Inflammatory macrophage treated with lipopolysaccharide for 4 hours (primary cell): ENCODE data around the gene FHOD1.

ENCODE experiments used
- DNase-seq: peaks from one replicate; pipeline ENCODE4 v3.0.0-alpha.2; 2020

FHOD1 gene

DNA sequence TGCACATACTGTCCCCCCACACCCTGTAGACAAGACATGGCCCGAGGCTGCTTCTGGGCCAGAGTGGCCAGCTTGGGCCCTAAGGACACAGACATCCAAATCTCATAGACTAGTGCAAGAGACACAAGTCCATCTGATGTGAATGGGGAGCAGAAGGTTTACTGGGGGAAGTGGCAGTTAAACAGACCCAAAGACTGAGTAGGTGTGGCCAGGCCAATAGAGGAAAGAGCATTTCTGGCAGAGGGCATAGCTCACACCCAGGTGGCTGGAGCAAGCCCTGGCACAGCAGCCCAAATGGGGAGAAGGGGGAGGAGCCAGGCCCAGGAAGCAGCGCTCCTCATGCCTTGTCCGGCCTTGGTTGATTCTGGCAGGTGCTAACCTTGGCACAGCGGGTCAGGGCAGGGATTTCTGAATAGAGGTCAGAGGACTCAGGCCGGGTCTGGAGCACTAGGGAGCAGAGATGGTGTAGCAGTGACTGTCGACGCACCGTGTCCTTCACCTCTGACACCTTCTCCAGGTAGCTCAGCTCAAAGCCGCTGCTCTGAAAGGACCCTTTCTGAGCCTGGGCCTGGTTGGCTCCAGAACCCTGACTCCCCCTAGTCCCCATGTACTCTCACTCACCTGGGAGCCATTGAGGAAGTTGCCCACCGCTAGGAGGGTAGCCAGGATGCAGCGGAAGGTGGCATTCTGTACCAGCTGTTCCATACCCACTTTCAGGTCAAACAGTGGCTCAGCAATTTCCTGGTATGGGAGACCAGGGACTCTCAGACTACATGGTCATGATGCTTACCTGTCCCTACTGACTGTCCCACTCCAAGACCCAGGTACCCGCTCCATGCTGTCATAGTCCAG, 16.2 kb downstream of the FHOD1 start:
- DNase-seq = no peak

DNA sequence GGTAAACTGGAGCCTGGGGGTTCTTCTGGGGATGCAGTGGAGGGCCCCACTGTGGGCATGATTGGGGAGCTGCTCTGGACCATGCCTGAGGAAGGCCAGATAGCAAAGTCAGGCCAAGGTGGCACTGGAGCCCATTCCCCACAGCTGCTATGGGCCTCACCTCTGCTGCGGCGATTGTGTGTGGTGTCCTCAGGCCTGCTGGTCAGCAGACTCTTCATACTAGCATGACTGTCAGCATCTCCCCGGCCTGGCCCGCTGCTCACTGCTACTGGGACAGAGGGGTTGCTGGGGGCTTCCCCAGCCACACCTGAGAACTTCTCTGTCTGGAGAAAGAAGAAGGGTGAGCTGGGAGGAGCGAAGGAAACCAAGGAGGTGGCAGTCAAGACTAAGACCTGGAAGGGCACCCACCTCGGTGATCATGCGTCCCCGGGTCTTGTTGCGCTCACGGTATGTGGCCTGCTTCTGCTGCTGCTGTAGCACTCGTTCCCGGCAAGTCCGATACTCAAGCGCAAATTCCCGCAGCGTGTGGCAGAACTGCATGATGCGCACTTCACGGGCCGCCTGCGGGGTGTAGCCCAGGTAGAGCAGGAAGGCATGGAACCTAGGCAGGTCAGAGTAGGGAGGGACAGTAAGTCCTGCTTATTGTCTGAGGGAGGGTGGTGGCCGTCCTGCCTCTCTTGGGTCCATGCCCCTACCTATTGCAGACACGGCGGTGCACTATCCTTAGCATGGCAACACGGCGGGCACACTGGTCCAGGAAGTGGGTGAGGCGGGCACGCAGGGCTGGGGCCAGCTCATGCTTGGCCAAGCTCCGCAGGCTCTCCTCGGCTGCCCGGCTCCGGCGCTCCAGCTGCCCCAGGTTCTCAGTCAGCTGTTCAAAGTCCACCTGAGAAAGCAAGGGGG, 17.1 kb downstream of the FHOD1 start:
- DNase-seq = no peak

DNA sequence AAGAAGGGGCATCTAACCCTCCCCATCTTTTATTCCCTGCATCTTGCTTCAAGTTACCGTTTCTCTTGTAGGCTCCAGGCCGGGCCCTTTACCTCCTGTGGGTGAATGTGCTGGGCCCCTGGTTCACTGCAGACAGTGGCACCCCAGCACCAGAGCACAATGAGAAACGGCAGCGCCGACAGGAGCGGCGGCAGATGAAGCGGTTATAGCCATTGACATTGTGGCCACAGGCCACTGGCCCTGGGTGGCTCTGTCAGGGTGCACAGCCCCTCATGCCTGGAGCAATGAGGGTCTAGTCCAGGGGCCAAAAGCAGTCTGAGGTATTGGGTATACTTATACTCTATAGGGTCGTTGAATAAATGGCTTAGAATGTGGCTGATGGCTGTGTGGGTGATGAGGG, 18.4 kb downstream of the FHOD1 start:
- DNase-seq = no peak

DNA sequence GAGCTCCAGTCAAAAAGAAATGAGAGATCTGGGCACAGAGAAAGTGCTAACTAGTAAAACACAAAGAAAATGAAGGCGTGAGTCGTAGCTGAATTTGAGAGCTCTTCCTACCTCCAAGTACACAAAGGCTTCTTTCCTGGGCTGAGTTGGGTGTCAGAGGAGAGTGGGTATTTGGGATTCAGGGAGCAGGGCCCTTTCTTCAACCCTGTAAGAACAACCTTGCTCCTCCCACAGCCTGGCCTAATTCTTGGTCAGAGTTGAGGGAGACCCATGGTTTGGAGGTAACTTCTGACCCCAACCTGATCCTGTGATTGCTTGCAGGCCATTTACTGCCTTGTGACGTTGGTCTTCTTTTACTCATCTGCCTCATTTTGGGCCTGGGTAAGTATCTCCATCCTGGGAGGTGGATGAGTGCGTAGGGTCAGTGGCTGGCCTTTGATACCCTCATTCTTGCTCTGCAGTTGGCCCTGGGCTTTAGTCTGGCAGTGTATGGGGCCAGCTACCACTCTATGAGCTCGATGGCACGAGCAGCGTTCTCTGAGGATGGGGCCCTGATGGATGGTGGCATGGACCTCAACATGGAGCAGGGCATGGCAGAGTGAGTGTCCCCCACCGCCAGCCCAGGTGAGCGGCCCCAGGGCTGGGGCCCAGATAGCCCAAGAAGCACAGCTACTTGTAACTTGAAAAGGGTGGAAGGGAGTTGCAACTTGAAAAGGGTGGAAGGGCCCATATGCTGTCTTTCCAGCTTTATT, 19.1 kb downstream of the FHOD1 start:
- DNase-seq = no peak

DNA sequence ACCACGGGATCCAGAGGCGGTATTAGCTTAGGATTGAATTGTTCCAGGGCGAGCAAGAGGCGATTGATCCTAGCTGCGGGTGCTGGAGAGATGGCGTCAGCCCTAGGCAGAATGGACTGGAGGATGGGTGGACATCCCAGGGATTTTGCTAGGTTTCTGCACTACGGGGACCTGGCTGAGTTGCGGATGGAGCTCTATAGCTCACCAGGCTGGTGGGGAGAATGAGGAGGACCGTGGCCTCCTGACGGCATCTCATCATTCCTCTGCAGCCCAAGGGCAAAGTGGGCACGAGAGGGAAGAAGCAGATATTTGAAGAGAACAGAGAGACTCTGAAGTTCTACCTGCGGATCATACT, 19.7 kb downstream of the FHOD1 start:
- no peak for DNase-seq

DNA sequence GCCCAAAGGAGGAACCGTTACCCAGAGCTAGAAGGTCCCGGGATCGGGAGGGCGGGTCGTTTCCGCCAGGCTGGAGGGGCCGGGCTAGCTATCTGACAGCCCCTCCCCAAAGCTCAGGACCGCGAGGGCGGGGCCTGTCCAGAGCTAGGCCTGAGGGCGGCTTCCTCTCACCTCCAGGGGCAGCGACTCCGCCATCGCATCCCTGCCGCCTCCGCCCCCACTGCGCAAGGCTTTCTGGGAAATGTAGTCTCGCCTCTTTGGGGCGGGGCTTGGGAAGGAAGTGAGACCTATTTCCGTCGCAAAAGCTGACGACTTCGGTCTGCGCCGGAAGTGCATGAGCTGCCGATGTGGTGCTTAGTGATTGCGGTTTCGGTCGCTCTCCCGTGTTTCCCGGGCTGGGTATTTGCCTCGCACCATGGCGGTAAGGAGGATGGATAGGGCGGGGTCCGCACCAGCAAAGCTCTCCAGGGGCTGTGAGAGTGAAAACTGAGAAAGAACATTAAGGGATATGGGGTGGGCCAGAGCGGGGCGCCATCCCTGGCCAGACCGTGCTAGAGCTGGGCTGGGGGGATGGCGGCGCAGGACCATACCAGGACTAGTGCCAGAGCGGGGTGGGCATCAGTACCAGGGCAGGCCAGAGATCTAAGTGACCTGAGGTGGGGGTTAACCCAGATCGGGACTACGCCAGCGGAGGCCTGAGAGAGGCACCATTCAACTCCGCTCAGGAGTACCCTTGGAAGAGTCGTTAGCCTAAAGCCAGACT, 20.3 kb downstream of the FHOD1 start, which contains the start of gene TMEM208:
Gene TMEM208, plus strand, starts transcription at position 327 of the 763 bp plus-strand sequence. Its CDS starts 89 bp downstream, at position 416.
- peak; percentile 99 for DNase-seq

DNA sequence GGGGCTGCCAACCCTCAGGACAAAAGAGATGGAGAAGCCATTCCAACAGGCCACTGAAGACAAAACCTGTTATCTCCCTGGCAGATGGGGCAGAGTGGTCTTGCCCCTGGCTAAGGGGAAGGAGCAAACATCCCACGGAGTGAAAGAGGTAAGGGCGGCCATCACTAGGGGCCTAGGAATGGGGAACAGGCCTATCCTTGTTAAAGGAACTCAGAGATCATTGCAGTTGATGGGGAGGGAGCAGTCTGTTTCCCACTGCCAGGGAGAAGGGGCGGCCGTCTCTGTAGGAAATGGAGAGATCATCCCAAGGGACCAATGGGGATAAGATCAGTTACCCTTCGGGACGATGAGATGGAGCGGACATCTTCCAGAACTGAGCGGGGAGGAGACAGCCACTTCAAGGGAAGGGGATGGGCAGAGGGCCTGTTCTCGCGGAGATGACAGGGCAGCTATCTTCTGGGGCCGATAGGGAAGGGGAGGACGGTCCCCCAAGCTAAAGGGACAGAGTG, 20.9 kb downstream of the FHOD1 start:
- DNase-seq = no peak

DNA sequence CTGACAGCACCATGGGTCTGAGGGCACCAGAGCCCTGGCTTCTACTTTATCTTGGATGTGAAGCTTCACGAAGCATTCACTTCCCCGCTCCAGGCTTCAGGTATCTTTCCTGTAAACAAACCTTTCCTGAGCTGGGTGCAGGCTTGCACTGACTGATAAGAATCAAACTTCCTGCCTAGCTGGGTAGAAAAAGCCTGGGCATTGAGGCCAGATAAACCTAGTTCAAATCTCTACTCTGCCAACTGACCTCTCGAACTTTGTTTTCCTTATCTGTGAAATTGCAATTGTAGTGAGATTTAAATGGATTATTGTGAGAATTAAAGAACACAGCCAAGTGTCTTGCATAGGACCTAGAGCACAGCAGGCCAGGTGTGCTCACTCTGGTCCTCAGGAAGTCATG, 23.3 kb downstream of the FHOD1 start:
- DNase-seq = no peak

DNA sequence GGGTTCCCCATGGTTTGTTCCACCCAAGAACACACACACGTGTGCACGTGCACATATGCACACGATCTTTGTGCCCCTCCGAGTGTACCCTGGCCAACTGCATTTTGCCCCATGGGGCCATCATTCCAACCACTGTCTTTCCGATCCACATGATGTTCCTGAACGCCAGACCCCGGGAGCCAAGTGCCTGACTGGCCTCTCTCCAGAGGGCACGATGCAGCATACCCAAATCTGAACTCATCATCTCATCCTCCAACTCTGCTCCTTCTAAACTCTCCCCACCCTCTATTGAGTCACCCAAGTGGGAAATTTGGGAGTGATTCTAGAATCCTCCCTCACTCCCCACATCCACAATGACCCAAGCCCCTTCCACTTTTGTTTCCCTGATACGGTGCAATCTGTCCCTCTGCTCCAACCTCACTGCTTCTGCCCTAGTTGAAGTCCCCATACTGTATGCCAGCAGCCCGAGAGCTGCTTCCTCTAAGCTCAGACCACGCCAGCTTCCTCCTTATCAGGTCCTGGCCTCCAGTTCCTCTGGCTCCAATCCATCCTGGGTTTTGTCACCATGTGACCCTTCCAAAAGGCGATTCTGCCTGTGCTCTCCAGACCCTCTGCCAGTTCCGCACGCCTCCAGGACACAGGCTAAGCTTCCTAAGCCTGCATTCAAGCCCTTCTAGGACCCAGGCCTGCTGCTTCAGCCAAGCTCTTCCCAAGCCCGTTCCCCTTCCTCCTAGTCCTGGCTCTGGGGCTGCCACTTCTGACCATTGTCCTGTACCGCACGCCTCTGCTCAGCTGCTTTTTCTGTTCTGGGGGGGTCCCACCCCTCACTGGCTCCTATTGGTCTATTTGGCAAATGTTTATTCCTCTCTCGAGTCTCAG, 30.4 kb downstream of the FHOD1 start:
- DNase-seq = peak; percentile 65

DNA sequence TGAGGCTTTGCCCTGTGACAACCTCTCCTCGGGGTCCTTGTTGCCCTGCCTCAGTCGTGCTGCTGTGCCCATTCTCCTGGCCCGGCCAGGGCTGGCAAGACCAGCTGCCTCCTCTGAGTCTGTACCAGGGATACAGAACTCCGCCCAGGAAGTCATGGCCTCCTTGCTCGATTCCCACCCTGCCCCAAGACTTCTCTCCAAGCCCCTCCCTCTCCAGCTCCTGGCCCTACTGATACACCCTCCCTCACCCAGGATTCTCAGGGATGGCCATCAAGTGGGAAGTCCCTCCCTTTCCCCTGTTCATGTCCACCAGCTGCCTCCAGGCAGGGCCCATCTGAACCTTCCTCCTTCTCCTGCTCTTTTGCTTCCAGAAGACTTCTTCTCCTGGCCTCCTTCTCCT, 31.6 kb downstream of the FHOD1 start:
- no peak for DNase-seq

DNA sequence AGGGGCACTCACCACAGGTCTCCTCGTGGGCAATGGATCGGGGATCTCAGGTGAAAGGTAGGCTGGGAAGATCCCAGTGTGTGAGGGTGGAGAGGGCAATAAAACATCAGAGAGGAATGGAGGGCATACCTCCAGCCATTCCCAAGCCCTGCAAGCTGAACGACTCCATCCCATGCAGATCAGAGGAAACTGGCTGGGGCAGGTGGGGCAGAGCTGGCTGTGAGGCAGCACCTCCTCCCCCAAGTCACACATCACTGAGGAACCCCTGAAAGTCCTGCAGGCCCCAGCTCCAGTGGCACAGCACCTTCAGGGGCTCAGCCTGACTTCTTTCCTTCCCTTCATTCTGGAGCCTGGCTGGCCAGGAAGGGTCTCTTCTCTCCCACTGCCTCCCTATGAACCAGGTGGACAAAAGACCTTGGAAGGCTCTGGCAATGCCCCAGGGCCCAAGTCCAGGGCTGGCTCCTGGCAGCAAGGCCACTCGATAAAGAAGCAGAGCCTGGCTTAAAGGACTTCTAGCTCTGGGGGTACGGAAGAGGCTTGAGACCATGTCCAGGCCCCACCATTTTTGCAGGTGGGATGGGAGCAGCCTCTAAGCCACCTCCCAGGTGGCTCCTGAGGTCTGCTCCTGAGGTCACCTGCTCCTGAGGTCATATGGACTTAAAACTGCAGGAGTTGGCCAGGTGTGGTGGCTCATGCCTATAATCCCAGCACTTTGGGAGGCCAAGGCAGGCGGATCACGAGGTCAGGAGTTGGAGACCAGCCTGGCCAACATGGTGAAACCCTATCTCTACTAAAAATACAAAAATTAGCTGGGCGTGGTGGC, 33.9 kb downstream of the FHOD1 start:
- no peak for DNase-seq

DNA sequence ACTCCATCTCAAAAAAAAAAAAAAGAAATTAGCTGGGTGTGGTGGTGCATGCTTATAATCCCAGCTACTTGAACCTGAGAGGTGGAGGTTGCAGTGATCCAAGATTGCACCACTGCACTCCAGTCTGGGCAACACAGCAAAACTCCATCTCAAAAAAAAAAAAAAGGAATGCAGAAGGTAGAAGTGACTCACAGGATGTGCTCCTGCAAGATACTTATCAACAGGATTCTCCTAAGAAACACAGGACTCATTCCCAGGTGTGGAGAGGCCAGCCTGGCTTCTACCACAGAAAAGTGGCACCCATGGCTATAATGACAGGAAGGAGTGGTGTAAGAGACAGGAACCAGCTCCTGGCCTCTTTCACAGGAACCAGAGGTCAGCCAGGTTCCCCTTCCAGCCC, 34.5 kb downstream of the FHOD1 start:
- no peak for DNase-seq

DNA sequence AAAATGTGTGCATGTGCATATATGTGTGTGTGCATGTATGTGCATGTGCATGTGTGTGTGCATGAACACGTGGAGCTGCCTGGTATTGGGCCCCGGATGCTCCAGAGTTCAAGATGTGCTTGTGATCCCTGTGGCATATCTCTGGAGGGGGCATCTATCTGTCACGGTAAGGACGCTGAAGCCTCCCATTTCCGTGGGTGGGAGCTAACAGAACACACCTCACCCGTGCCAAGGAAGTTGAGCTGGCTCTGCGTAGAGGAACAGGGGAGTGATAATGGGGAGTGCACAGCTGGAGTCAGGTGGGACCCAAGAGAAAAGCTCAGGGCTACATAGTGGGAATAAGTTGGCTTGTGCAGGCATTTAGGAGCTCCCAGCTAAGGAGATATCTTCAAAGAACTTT, 35.6 kb downstream of the FHOD1 start:
- DNase-seq = no peak

DNA sequence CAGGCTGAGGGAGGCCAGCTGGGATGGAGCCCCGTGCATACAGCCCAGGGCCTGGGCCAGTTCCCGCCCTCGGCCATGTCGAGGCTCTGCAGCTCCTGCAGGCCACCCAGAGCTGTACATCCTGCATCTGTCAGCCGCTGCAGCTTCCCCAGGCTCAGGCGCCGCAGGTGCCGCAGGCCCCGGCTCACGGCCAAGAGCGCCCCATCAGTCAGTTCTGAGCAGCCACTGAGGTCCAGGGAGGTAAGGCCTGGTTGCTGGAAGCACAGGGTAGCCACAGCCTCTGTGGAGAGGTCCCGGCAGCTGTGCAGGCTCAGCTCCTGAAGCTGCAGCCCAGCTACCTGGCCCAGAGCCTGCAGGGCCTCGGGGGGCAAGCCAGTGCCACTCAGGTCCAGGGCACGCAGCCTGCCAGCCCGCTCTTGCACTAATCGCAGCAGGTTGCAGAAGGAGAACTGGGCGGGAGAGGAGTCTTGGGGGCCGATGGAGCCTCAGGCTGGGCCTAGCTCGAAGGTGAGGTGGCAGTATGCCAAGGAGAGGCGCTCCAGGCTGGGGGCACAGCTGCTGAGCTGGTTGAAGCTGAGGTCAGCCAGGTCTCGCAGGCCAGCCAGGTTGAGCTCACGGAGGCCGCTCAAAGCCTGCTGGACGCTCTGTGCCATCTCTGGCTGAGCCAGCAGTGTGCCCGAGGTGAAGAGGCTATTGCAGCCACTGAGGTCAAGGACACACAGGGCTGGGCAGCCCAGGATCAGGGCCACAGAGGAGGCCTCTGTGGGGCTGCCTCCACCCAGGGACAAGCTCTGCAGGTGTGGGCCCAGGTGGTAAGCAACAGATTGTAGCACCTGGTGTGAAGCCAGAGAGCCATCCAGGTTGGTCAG, 37.0 kb downstream of the FHOD1 start:
- DNase-seq = no peak

DNA sequence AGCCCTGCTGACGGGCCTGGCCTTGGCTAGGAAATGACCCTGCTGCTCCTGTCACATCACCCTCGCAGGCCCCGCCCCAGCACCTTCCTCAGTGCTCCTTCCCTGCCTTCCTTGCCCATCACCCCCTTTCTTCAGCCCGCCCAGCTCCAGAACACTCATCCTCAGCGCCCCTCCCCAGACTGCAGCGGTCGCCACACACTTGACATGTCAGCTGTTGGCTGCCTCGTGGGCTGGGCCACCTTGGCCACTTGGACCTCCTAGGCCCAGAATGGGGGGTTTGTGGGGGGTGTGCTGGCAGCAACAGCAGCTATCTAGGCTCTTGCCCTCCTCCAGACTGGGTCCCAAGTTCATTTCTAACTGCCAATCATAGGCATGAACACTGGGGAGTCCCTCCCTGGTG, 37.7 kb downstream of the FHOD1 start:
- no peak for DNase-seq

DNA sequence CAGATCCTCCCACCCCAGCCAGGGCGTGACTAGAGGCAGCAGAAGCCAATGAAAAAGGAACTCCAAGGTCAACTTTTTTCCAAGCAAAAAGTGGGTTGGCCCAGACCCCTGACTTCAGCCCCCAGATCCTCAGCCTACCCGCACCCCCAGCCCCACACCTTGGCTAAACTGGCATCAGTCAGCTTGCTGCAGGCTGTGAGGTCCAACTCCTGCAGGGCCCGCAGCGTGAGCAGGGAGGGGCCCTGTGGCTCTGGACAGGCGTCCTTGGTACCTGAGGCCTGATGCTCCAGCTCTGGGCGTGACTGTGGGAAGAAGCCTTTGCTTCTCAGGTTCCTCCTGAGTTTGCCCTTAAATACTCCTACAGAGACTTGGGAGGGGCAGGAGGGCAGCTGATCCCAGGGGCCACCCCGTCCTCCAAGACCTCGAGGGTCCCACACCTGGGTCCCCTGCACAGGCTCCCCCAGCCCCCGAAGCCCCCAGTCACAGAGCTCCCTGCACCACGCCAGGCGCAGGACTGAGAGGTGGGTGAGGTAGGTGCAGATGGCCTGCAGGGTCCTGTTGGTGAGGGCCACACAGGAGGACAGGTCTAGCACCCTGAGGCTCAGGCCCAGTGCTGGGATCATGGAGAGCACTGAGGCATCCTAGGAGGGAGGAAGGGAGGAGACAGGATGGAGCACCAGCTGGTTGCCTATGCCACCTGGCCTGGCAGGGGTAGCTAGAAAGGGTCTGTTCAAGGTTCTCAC, 39.0 kb downstream of the FHOD1 start:
- DNase-seq = no peak

DNA sequence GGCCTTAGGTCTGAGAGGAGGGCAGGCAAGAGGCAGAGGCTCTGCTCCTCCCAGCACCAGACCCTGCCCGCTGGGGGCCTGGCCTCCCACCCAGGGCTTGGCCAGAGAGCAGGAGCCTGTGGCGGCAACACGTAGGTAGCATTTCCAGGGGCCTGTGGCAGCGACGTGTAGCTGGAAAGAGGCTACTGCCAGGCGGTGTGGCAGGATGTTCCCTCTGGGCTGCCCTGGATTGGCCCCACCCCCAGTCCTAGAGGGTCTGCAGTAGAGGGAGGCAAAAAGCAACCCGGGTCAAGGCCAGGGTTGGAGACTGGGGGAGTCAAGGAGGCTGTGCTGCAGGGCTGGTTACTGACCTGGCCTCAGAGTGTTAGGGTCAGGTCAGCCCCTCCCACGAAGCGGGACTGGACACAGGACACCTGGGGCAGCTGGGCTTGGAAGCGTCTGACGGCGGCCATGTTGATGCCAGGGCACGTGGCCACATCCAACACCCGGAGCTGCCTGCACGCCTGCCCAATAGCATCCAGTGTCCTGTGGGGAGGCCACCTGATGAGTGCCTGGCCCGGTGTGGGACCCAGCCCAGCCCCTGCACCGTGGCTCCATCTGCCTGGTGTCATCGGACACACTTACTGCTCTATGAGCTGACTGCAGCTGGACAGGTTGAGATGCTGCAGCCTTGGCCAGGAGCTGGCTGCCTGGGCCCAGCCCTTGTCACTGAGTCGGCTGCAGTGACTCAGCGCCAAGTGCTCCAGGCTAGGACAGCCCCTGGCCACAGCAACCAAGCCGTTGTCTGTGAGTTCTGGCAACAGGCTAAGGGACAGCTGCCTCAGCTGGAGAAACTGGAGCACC, 39.8 kb downstream of the FHOD1 start:
- DNase-seq = no peak

DNA sequence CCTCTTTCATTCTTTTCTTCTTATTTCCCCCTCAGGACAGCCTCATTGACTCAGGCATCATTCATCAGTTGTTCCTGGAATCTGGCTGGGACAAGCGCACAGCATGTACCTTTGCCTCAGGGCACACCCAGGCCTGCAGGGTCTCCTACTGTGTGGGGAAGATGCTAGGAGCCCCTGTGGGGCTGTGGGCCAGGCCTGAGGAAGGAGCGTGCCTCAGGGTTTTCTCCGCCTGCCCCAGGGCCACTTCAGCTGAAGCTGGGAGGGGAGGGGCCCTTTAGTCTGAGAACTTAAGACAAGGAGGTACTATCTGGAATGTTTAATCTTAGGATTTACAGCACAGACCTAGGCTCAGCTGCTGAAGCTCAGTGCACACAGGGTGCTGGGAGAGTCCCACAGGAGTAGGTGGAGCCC, 40.4 kb downstream of the FHOD1 start:
- no peak for DNase-seq
